HG03064 (cell line): ENCODE measurements around the gene NLRP12.
"Not testable (repeated sequence)": the region's sequence is repeated elsewhere in the genome, so short reads cannot be mapped to it uniquely, and the experiment has no call there.

Source experiments
- ATAC-seq: cut with Tn5 transposase; IDR thresholded peaks from one replicate; pipeline ENCODE4 v1.9.1; 2021; ENCODE audit warnings: low read depth; ENCODE audit not compliant: unreplicated experiment

NLRP12 gene

DNA sequence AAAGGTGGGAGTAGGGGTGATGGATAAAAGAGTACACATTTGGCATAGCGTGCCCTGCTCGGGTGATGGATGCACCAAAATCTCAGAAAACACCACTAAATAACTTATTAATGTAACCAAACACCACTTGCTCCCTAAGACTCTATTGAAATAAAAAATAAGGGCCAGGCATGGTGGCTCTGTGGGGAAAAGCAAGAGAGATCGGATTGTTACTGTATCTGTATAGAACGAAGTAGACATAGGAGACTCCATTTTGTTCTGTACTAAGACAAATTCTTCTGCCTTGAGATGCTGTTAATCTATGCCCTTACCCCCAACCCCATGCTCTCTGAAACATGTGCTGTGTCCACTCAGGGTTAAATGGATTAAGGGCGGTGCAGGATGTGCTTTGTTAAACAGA lies 14.3 kb upstream of the NLRP12 start:
- ATAC-seq, result not testable (repeated sequence)

DNA sequence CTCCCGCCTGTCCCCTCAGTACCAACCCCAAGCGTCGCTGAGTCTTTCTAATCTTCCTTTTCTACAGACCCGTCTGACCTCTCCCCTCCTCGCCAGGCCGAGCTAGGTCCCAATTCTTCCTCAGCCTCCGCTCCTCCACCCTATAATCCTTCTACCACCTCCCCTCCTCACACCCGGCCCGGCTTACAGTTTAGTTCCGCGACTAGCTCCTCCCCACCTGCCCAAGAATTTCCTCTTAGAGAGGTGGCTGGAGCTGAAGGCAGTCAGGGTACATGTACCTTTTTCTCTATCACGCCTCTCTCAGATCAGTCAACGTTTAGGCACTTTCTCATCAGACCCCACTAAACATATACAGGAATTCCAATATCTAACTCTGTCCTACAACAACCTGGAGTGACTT lies 8.7 kb upstream of the NLRP12 start:
- ATAC-seq, result not testable (repeated sequence)

DNA sequence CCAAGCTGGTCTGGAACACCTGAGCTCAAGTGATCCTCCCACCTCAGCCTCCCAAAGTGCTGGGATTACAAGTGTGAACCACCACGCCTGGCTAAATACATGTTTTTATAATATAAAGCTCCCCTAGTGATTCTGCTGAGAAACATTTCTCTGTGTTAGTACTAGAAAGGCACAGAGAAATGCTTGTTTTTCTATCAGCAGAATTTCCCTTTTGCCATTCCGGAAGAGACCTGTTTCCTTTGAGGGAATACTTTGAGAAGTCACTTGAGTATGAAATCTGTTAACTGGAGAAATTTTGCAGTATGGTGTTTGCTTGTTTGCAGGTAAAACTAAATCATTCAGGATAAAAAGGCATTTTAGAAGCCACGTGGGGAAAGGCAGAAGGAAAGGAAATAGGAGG lies 4.4 kb upstream of the NLRP12 start:
- ATAC-seq, result no peak

DNA sequence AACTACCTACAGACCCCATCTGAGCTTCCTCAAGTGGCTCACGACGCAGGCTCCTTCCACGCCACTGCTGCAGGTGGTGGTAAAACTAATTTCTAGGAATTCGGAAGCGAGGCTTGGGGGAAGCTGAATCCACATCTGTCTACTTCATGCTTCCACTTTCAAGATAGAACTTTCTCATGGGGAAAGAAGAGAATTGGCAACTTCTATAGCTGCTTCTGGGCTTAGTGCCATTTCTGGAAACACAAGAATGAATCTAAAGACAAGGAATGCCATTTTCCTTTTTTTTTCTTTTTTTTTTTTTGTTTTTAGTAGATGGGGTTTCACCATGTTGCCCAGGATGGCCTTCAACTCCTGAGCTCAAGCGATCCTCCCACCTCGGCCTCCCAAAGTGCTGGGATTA lies 2.8 kb upstream of the NLRP12 start:
- ATAC-seq, result no peak

DNA sequence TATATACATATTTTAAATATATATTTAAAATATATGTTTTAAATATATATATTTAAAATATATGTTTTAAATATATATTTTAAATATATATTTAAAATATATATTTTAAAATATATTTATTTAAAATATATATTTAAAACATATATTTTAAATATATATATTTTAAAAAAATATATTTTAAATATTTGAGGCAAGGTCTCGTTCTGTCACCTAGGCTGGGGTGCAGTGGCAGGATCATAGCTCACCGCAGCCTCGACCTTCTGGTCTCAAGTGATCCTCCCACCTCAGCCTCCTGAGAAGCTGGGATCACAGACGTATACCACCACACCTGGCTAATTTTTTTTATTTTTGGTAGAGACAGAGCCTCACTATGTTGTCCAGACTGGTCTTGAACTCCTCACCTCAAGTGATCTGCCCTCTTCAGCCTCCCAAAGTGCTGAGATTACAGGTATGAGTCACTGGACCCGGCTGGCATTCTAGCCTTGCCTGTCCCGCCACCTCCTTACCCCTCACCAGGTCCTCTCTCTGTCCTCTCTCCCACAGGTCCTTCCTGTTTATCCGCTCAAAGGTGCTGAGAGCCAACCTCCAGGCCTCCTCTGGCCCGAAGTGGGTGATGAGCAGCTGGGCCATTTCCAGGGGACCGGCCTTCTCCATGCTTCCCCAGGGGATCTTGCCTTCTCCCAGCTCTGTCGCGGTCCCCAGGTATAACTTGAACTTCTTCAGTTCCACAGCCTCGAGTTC lies 564 bp downstream of the NLRP12 start:
- ATAC-seq, result no peak

DNA sequence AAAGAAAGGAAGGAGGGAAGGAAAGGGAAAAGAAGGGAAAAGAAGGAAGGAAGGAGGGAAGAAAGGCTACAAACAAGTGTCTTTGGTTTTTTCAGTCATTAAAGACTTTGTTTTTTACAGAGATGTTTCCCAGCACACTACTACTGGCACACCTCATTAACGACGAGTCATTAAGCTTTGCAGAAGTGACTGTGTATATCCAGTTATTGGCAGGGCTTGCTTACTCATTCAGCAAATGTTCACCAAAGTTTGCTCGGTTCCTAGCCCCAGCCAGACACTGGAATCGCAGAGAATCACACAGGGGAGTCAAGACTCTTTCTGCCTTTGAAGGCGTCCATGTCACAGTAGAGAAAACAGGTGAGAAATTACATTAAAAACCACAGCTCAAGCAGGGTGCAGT lies 4.3 kb downstream of the NLRP12 start:
- no peak for ATAC-seq

DNA sequence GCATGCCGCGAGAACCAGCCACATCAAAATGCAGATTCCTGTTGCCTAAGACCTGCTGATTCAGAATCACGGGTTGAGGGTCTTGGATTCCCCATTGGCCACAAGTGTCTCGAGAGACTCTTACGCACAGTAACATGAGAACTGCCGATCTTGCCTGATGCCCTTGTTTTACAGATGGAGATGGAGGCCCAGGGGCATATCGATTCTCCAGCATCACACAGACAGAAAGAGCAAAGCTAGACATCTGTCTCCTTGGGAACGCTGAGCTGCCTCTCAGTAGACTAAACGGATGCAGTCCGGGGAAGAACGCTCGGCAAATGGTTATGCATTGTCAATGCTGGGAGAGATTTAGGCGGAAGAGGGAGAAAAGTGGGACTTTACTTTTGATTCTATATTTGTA lies 5.4 kb downstream of the NLRP12 start:
- ATAC-seq, result no peak

DNA sequence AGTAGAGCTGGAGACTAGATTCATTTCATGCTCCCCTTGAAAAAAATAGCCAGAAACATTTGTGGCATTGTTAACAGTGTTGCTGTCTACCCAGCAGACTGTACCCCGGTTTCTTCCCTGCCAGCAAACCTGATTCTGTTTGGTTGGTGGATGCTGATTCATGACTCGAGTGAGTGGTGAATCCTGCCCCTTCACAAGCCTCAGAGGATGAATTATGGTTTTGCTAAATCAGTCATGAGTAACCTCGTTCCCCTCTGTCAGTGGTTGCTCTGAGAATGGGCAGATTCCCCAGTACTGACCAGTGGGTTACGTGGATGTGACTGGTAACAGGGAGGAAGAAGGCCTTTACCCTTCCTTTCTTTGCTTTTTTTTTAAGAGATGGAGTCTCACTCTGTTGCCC lies 10.1 kb downstream of the NLRP12 start:
- no peak for ATAC-seq

DNA sequence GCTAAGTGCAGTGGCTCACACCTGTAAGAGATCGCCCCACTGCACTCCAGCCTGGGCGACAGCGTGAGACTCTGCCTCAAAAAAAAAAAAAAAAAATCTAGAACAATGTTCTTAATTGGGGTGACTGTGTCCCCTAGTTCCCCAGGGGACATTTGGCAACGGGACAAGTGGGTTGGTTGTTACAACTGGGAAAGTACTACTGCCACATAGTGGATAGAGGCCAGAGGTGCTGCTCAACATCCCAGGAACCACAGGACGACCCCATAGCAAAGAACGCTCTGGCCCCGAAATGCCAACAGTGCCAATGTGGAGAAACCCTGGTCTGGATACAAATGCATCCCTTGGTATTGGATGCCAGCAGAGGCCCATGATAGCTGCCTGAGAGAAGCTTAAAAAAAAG lies 11.8 kb downstream of the NLRP12 start:
- no peak for ATAC-seq

DNA sequence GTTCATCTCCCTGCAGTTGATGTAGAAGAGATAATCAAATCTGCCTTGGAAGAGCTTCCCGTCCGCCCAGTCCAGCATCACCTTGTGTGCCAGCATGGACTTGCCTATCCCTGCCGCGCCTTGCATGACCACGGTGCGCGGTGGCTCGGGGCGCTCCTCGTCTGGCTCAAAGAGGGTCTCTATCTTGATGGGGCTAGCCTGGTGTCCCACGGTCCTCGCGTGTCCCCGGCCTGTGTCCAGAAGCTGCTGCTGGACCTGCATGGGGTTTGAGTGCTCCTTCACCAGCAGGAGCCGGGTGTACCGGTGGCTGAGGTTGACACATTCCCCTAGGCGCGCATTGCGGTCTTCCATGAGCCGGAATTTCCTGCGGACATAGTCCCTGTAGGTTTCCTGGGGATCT lies 13.2 kb downstream of the NLRP12 start:
- no peak for ATAC-seq

DNA sequence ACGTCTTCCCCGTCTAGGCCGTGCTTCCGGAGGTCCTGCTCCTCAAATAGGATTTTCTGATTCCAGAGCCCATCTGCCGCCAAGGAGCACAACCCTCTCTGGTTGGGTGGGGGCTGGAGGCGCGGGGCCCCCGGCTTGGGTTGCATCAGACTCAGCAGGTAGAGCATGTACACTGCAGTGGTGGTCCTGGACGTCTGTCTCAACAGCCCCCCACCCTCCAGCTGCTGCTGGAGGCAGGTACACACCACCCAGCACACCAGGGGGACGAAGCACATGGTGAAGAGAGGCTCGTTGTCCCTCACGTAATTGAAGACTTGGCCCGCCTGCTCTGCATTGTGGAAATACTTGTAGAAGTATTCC lies 13.9 kb downstream of the NLRP12 start:
- ATAC-seq, result no peak

DNA sequence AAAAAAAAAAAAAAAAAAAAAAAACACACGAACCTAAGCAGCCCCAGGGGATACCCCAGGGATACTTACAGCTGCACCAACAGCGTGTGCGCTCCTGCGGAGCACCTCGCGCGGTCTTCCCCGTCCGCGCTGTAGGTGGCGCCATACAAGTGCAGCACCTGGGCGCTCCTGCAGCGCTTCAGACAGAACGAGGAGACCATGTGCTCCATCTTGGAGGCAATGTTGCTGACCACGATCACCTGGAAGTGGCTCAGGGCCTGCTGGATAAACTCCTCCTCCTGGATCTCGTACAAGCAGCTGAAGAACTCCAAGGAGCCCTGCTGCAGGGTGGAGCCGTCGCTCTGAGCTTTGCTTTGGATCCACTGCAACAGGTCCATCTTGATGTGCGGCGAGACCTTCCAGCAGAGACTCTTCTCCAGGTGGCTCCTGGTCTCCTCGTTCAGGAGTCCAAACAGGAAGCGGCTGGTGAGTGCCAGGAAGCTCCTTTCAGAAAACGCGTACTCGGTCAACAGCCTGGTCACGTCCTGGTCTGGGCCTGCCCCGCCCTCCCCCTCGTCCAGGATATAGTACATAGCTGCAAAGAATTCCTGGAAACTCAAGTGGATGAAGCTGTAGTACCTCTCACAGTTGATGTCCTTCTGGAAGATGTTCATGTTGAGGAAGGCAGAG lies 14.5 kb downstream of the NLRP12 start:
- ATAC-seq, result no peak

DNA sequence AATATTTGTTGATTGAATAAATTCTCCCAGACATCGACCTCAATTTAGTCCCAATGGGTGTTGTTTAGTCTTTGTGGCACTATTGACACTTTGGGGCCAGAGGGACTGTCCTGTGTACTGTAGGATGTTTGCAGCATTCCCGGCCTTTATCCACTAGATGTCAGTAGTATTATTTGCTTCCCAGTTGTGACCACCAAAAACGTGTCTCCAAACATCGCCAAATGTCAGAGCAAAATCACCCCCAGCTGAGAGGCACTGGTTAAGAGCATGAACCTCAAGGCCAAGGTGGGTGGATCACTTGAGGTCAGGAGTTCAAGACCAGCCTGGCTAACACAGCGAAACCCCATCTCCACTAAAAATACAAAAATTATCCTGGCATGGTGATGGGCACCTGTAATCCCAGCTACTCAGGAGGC lies 15.4 kb downstream of the NLRP12 start:
- ATAC-seq, result no peak

DNA sequence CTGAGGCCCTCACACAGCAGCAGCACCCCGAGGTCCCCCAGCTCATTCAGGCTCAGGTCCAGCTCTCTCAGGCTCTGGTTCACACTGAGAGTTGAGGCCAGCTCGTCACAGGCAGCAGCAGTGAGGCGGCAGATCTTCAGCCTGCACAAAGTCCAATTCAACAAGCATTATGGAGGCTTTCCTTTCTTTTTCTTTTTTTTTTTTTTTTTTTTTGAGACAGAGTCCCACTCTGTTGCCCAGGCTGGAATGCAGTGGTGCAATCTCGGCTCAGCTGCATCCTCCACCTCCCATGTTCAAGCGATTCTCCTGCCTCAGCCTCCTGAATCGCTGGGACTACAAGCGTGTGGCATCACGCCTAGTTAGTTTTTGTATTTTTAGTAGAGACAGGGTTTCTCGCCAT lies 22.9 kb downstream of the NLRP12 start:
- no peak for ATAC-seq

DNA sequence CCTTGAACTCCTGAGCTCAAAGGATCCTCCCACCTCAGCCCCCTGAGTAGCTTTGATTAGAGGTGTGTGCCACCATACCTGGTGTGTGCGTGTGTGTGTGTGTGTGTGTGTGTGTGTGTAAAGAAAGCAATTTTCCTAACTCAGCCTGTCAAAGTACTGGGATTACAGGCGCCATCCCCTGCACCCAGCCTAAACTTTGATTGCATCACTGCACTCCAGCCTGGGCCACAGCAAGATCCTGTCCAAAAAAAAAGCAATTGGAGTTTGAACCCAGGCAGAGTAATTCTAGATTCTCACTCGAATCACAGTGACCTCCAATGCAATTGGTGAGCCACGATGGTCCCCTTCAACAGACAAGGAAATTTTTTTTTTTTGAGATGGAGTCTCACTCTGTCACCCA lies 29.1 kb downstream of the NLRP12 start:
- no peak for ATAC-seq

DNA sequence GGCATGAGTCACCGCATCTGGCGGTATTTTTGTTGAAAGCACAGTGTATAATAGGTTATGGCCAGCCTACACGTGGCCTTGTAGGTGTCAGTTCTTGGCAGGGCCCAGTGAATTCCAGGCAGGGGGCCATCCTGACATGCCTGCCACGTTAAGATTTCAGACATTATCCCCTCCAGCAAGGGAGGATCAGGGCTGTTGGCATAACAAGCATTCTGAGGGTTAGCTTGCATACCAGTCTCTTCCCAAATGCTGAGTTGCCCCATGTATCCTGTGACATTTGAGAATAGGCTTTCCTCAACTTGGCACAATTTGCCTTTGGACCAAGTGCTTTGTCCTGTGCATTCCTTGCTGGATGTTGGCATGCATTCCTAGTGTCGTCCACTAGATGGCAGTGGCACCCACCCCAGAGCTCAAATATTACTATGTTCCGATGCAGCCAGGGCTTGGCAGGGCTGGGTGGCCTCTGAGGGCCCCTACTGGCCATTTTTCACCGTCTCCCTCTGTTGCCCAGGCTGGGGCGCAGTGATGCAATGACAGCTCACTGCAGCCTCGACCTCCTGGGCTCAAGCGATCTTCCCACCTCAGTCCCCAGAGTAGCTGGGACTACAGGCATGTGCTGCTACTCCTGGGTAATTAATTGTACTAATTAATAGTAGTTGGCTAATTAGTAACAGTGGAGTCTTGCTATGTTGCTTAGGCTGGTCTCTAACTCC lies 31.2 kb downstream of the NLRP12 start:
- no peak for ATAC-seq

DNA sequence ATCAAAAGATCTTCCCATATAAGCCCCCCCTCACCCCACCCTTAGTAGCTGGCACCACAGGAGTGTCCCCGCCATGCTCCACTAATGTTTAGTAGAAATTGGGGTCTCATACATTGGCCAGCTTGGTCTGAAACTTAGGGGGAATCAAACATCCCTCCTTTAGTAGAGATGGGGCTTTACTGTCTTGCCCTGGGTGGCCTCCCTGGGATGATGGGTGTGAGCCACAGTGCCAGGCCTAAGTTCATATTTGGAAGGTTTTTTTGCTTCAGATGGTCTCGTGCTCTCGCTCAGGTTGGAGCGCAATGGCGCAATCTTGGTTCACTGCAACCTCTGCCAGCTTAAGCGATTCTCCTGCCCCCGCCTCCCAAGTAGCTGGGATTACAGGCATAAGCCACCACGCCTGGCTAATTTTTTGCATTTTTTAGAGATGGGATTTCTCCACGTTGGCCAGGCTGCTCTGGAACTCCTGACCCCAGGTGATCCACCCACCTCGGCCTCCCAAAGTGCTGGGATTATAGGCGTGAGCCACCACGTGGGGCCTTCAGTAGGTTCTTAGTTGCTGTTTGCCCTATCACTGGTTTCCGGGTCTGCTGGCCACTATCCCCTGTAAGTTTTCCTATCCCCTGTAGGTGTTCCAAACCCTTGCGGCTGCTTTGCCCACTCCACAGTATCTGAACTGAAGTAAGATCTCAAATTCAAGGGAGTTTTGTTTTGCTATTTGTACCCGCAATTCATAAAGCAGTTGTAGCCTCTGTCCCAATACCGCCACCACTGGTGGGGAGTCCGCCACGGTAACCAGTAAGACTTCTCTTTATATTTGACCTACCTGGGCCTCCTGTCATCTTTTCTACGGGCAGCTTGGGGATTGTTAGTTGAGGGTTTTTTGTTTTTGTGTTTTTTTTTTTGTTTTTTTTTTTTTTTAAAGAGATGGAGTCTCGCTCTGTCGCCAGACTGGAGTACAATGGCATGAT lies 34.1 kb downstream of the NLRP12 start:
- no peak for ATAC-seq

DNA sequence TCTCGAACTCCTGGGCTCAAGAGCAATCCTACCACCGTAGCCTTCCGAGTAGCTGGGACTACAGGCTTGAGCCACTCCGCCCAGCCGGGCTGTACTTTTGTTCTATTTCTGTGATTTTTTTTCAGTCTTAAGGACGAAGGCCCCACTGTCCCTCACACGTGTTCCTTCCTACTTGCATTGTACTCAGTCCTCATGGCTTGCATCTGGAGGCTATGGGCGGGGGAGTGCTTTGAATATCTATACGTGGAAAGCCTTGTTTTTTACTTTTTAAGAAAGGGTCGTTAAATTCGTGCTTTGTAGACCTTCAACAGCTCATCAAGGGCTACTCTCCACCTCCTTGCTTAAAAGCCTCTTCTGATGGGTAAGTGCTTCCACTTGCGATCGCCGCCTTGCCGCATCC lies 36.8 kb downstream of the NLRP12 start:
- ATAC-seq, result no peak

DNA sequence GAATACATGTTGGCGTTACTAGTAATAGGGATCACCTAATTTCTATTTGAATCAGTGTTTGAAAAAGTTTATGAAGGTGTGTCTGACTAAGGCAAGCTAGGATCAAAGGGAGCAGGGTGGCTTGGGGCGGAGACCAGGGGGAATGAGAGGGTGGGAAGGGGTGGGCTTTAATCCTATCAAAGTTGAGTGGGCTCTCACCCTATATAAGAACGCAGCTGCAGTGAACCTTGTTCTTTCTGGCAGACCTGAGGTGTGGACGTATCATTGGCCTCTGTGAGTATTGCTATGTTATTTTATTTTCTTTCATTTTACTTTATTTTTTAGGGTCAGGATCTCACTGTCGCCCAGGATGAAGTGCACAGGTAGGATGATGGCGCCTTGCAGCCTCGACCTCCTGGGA lies 37.4 kb downstream of the NLRP12 start:
- ATAC-seq, result no peak

DNA sequence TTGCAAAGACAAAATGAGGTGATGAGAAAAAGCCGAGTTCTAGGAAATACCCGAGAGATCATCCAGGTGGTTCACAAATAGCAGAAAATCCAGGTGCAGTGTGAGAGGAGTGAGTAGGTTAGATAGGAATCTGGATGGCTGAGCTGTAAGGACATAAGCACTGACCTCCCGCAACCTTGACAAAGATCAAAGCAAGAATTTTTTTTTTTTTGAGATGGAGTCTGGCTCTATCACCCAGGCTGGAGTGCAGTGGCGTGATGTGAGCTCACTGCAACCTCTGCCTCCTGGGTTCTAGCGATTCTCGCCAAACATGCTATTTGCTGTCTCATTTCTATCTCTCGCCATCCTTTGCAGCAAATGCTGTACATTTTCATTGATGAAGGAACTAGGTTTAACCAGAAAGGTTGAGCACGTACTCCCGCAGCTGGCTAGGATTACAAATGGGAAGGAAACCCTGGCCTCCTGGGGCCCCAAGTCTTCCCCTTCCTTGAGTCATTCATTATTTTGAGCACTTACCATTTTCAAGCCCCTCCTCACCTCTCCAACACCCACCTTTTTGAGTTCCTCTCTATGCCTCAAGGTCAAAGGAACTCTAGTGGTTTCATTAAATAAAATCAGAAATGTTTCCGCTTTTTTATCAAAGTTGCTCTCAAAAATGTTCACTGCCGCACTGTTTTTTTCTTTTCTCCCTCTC lies 38.8 kb downstream of the NLRP12 start:
- ATAC-seq, result no peak
